ENCODE measurements around the gene CHST10.

GRCh38 chr2:100412466-100412865 lies 5.0 kb downstream of the CHST10 start:
- TF ChIP-seq CTCF (IDR thresholded peaks at IDR 0.05) (no peak), POLR2A (IDR thresholded peaks at IDR 0.05) (no peak), EP300 (IDR thresholded peaks at IDR 0.05) (no peak), POLR2AphosphoS5 (IDR thresholded peaks at IDR 0.05) (no peak)

Data from stomach (tissue), 4 donors.